Type B pancreatic cell (in vitro differentiated cells): ENCODE measurements around the gene PARP1. TPM values are rescaled to one million over a fixed set of nuclear protein-coding genes. Genes with fewer than 3 reads are reported as not detected.
"Not testable (repeated sequence)": the region's sequence is repeated elsewhere in the genome, so short reads cannot be mapped to it uniquely, and the experiment has no call there.

Experiments
- DNase-seq: peaks from one replicate; pipeline ENCODE4 v3.0.0; 2021; ENCODE audit warnings: mixed read lengths; ENCODE audit not compliant: unreplicated experiment; ENCODE audit errors: extremely low spot score
- H3K27ac Mint-ChIP-seq: 2 replicates; pipeline ENCODE4 v1.8.0; 2021; ENCODE audit warnings: mild to moderate bottlenecking, mixed read lengths
- H3K27me3 Mint-ChIP-seq: 2 replicates; pipeline ENCODE4 v1.8.0; 2021; ENCODE audit warnings: mixed read lengths
- H3K36me3 Mint-ChIP-seq: 2 replicates; pipeline ENCODE4 v1.8.0; 2021; ENCODE audit warnings: mixed read lengths
- H3K4me1 Mint-ChIP-seq: one replicate; pipeline ENCODE4 v1.8.0; 2021; ENCODE audit warnings: mixed read lengths; ENCODE audit not compliant: unreplicated experiment
- H3K4me3 Mint-ChIP-seq: 2 replicates; pipeline ENCODE4 v1.8.0; 2021; ENCODE audit warnings: mild to moderate bottlenecking, mixed read lengths
- H3K9me3 Mint-ChIP-seq: 2 replicates; pipeline ENCODE4 v1.8.0; 2021; ENCODE audit warnings: mixed read lengths
- CTCF ChIP-seq: fragments of 200-600 bp; sonication (generic); conservative IDR thresholded peaks from 2 replicates; pipeline ENCODE4 v1.5.0; 2021; ENCODE audit warnings: antibody characterized with exemption, mild to moderate bottlenecking
- total RNA-seq: library from RNA; stranded (reverse); gene quantifications from 2 replicates; pipeline ENCODE4 v1.2.1, GENCODE V29; 2021; ENCODE audit warnings: low replicate concordance

Gene PARP1
- total RNA-seq, 1 donor from 2014 or later, result 186 TPM

DNA sequence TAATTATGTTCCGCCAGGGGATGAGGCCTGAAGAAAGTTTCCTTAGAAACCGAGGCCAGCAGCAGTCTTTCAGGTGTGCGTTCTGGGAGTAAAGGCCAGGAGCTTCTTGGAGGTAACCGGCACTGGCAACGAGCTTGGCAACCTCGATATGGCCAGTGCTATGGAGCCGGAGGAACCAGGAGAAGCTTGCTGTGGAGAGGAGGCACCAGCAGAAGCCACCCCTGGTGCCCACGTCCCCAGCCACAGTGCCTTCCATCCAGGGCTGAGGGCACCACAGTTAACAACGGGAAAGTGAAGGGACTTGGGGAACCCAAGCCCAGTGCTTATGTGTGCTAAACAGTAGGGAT lies 57.4 kb downstream of the PARP1 start:
- no peaks in the 10 kb centered on the region for H3K27me3 Mint-ChIP-seq
- no peak overlapping the region for H3K4me3 Mint-ChIP-seq
- peak overlapping the region; percentile 65 for H3K27ac Mint-ChIP-seq
- H3K36me3 Mint-ChIP-seq, result no peaks in the 10 kb centered on the region
- no peaks in the 10 kb centered on the region for H3K9me3 Mint-ChIP-seq
- H3K4me1 Mint-ChIP-seq, result peaks cover 25% of the 10 kb centered on the region
- TF ChIP-seq CTCF, result no peak
- DNase-seq, result no peak

DNA sequence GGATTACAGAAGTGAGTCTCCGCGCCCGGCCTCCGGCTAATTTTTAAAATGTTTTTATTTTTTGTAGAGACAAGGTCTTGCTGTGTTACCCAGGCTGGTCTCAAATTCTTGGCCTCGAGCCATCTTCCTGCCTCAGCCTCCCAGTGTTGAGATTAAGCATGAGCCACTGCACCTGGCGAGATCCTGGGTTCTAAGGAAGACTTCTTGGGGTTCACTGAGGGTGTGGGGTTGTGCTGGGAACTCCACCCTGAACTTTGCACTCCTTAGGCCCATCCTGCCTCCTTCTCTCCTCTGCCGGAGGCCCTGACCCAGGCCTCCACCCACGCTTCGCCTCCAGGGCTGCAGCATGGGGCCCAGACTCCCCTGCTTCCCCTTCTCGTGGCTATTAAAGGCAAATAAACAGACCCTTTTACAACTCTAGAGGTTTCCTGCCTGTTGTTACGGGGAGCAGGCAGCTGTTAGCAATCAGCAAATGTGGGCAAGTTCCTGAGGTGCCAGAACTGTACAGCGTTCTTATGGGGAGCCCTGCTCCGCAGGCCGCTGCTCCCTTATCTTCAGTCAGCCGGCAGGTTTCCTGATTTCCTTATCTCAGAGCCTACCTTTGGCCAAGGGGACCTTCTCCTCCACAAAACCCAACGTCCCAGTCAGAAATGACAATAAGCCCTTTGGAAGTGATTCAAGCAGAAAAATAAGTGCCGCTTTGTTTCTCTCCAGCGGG lies 57.9 kb downstream of the PARP1 start:
- no peak for DNase-seq
- Mint-ChIP-seq H3K27ac (peak overlapping the region; percentile 65), H3K9me3 (no peaks in the 10 kb centered on the region)

GRCh38 chr1:226349081-226349480 lies 58.8 kb downstream of the PARP1 start:
- no peak for DNase-seq
- Mint-ChIP-seq H3K36me3 (no peaks in the 10 kb centered on the region), H3K9me3 (no peaks in the 10 kb centered on the region), H3K4me1 (peaks cover 25% of the 10 kb centered on the region), H3K27me3 (no peaks in the 10 kb centered on the region), H3K4me3 (no peak overlapping the region), H3K27ac (peak overlapping the region; percentile 12)
- no peak for TF ChIP-seq CTCF

More for the DNA sequence above, 57.9 kb downstream of the PARP1 start:
- Mint-ChIP-seq H3K4me3 (no peak overlapping the region), H3K4me1 (peaks cover 25% of the 10 kb centered on the region), H3K36me3 (no peaks in the 10 kb centered on the region), H3K27me3 (no peaks in the 10 kb centered on the region)
- no peak for TF ChIP-seq CTCF

DNA sequence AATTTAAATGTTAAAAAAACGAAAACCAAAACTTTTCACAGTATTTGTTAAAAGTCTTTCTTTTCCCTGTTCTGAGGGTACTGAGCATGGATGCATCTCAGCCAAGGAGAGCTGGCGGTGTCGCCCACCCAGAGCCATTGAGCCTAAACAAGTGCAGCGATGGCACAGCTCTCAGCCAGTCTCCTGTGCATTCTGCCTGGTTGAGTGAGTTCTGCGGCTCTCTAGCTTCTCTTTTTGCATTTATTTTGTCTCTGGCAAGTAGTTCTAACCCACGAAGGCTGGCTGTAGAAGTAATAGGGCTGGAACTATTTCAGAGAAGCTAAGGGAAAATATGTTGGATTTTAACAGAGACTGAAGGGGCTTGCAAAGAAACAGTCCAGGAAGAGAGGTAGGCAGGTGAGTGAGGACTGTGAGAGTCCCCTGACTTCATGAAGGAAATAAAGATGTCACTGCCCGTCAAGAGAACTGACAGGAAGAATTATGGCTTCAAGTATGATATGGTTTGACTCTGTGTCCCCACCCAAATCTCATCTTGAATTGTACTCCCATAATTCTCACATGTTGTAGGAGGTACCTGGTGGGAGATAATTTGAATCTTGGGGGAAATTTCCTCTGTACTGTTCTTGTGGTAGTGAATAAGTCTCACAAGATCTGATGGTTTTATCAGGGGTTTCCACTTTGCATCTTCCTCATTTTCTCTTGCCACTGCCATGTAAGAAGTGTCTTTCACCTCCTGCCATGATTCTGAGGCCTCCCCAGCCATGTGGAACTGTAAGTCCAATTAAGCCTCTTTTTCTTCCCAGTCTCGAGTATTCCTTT lies 63.2 kb downstream of the PARP1 start:
- no peak for DNase-seq
- no peak overlapping the region for H3K27ac Mint-ChIP-seq
- TF ChIP-seq CTCF, result no peak
- H3K4me1 Mint-ChIP-seq, result peaks cover 9% of the 10 kb centered on the region
- H3K27me3 Mint-ChIP-seq, result no peaks in the 10 kb centered on the region
- peaks cover 5% of the 10 kb centered on the region for H3K36me3 Mint-ChIP-seq
- H3K4me3 Mint-ChIP-seq, result no peak overlapping the region
- peaks cover 12% of the 10 kb centered on the region for H3K9me3 Mint-ChIP-seq

DNA sequence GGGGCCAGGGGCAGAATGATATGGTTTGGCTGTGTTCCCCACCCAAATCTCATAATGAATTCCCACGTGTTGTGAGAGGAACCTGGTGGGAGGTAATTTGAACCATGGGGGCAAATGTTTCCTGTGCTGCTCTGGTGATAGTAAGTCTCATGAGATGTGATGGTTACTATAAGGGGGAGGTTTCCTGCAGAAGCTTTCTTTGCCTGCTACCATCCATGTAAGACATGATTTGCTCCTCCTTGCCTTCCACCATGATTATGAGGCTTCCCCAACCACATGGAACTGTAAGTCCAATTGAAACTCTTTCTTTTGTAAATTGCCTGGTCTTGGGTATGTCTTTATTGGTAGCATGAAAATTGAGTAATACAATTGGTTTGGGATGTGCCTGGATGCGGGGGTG lies 65.2 kb downstream of the PARP1 start:
- no peak for DNase-seq
- Mint-ChIP-seq H3K9me3 (peaks cover 12% of the 10 kb centered on the region), H3K36me3 (peaks cover 5% of the 10 kb centered on the region), H3K27ac (no peak overlapping the region), H3K4me1 (no peaks in the 10 kb centered on the region), H3K27me3 (no peaks in the 10 kb centered on the region), H3K4me3 (no peak overlapping the region)
- no peak for TF ChIP-seq CTCF

- DNase-seq, H3K27me3 Mint-ChIP-seq, H3K4me3 Mint-ChIP-seq, H3K27ac Mint-ChIP-seq, H3K36me3 Mint-ChIP-seq, H3K4me1 Mint-ChIP-seq: not testable (repeated sequence)
- H3K9me3 Mint-ChIP-seq, result peaks cover 12% of the 10 kb centered on the region
These were observed 67.8 kb downstream of the PARP1 start for GRCh38 chr1:226340111-226340510.
